Activated CD4-positive, alpha-beta T cell treated with anti-CD3 and anti-CD28 coated beads, Interleukin-2, amount 10 ng/mL, durations not matched to agents 24 days and 14 days (primary cell): ENCODE results near the gene GNAT1. TPM values are rescaled to one million over a fixed set of nuclear protein-coding genes. Genes with fewer than 3 reads are reported as not detected.

Source experiments
- DNase-seq: peaks from one replicate; pipeline ENCODE4 v3.0.0; 2022
- H3K27ac Mint-ChIP-seq: one replicate; pipeline ENCODE4 v1.8.0; 2022; ENCODE audit warnings: mild to moderate bottlenecking, mixed read lengths
- H3K27me3 Mint-ChIP-seq: one replicate; pipeline ENCODE4 v1.8.0; 2022; ENCODE audit warnings: mixed read lengths
- H3K36me3 Mint-ChIP-seq: one replicate; pipeline ENCODE4 v1.8.0; 2022; ENCODE audit warnings: low read depth, mild to moderate bottlenecking, mixed read lengths
- H3K4me1 Mint-ChIP-seq: one replicate; pipeline ENCODE4 v1.8.0; 2021; ENCODE audit warnings: mixed read lengths
- H3K4me3 Mint-ChIP-seq: one replicate; pipeline ENCODE4 v1.8.0; 2022; ENCODE audit warnings: mild to moderate bottlenecking, moderate library complexity, mixed read lengths
- H3K9me3 Mint-ChIP-seq: one replicate; pipeline ENCODE4 v1.8.0; 2021; ENCODE audit warnings: mixed read lengths
- intact Hi-C: fragments of 100-400 bp; cut with micrococcal nuclease; formaldehyde crosslinking; loops from one replicate; pipeline ENCODE4 v1.15.1; 2023
- total RNA-seq: library from RNA; stranded (reverse); gene quantifications from 2 replicates; pipeline ENCODE4 v1.2.3, GENCODE V29; 2022

Gene GNAT1
- total RNA-seq, 1 donor from 2014 or later, result not detected

- DNase-seq, result no peak
- Mint-ChIP-seq H3K36me3 (no peaks in the 10 kb centered on the region), H3K4me1 (no peaks in the 10 kb centered on the region), H3K4me3 (no peak overlapping the region), H3K27me3 (peaks cover 3% of the 10 kb centered on the region), H3K9me3 (no peaks in the 10 kb centered on the region), H3K27ac (no peak overlapping the region)
- intact Hi-C loops, result no loop called here
Observed at GRCh38 chr3:50179710-50180109, 11.7 kb upstream of the GNAT1 start.

GRCh38 chr3:50181985-50182384 is 9.4 kb upstream of the GNAT1 start:
- Mint-ChIP-seq H3K9me3 (no peaks in the 10 kb centered on the region), H3K4me3 (no peak overlapping the region), H3K27me3 (peaks cover 3% of the 10 kb centered on the region), H3K36me3 (no peaks in the 10 kb centered on the region), H3K4me1 (no peaks in the 10 kb centered on the region), H3K27ac (no peak overlapping the region)
- intact Hi-C loops, result no loop called here
- no peak for DNase-seq

- intact Hi-C loops, result no loop called here
- Mint-ChIP-seq H3K4me3 (no peak overlapping the region), H3K36me3 (no peaks in the 10 kb centered on the region), H3K27ac (no peak overlapping the region), H3K27me3 (peaks cover 3% of the 10 kb centered on the region), H3K9me3 (no peaks in the 10 kb centered on the region), H3K4me1 (no peaks in the 10 kb centered on the region)
- DNase-seq, result no peak
Observed at GRCh38 chr3:50182533-50183099, 8.8 kb upstream of the GNAT1 start.

- intact Hi-C loops, result no loop called here
Observed at GRCh38 chr3:50183755-50184154, 7.7 kb upstream of the GNAT1 start.

GRCh38 chr3:50184242-50184978 is 7.0 kb upstream of the GNAT1 start:
- Mint-ChIP-seq H3K4me3 (no peak overlapping the region), H3K4me1 (no peaks in the 10 kb centered on the region), H3K36me3 (no peaks in the 10 kb centered on the region), H3K9me3 (no peaks in the 10 kb centered on the region), H3K27ac (no peak overlapping the region), H3K27me3 (peaks cover 3% of the 10 kb centered on the region)
- intact Hi-C loops, result no loop called here
- no peak for DNase-seq

More at GRCh38 chr3:50183755-50184154, 7.7 kb upstream of the GNAT1 start:
- Mint-ChIP-seq H3K27me3 (peaks cover 3% of the 10 kb centered on the region), H3K36me3 (no peaks in the 10 kb centered on the region), H3K27ac (no peak overlapping the region), H3K4me1 (no peaks in the 10 kb centered on the region), H3K4me3 (no peak overlapping the region), H3K9me3 (no peaks in the 10 kb centered on the region)
- DNase-seq, result no peak

GRCh38 chr3:50185230-50185629 is 6.2 kb upstream of the GNAT1 start:
- H3K4me3 Mint-ChIP-seq, result no peak overlapping the region
- intact Hi-C loops, result no loop called here
- no peaks in the 10 kb centered on the region for H3K36me3 Mint-ChIP-seq
- peaks cover 3% of the 10 kb centered on the region for H3K27me3 Mint-ChIP-seq
- H3K9me3 Mint-ChIP-seq, result no peaks in the 10 kb centered on the region
- no peak overlapping the region for H3K27ac Mint-ChIP-seq
- H3K4me1 Mint-ChIP-seq, result no peaks in the 10 kb centered on the region
- DNase-seq, result no peak

- intact Hi-C loops, result no loop called here
- Mint-ChIP-seq H3K36me3 (no peaks in the 10 kb centered on the region), H3K4me3 (no peak overlapping the region), H3K4me1 (no peaks in the 10 kb centered on the region), H3K27ac (no peak overlapping the region), H3K27me3 (no peaks in the 10 kb centered on the region), H3K9me3 (no peaks in the 10 kb centered on the region)
- DNase-seq, result no peak
Observed at GRCh38 chr3:50186096-50186495, 5.3 kb upstream of the GNAT1 start.

GRCh38 chr3:50187750-50188149 is 3.7 kb upstream of the GNAT1 start:
- no peaks in the 10 kb centered on the region for H3K36me3 Mint-ChIP-seq
- no peak for DNase-seq
- H3K9me3 Mint-ChIP-seq, result no peaks in the 10 kb centered on the region
- H3K27me3 Mint-ChIP-seq, result peaks cover 2% of the 10 kb centered on the region
- H3K4me3 Mint-ChIP-seq, result no peak overlapping the region
- no peak overlapping the region for H3K27ac Mint-ChIP-seq
- H3K4me1 Mint-ChIP-seq, result peaks cover 1% of the 10 kb centered on the region
- intact Hi-C loops, result no loop called here

GRCh38 chr3:50189274-50189673 is 2.1 kb upstream of the GNAT1 start:
- no peak overlapping the region for H3K4me3 Mint-ChIP-seq
- intact Hi-C loops, result loop anchor here (1.0 kb wide), 1 partner anchor 68 kb away; no protein-coding TSS in a partner anchor
- H3K4me1 Mint-ChIP-seq, result peaks cover 2% of the 10 kb centered on the region
- H3K27me3 Mint-ChIP-seq, result peaks cover 4% of the 10 kb centered on the region
- H3K27ac Mint-ChIP-seq, result no peak overlapping the region
- DNase-seq, result peak; percentile 80
- H3K9me3 Mint-ChIP-seq, result no peaks in the 10 kb centered on the region
- no peaks in the 10 kb centered on the region for H3K36me3 Mint-ChIP-seq

- Mint-ChIP-seq H3K27me3 (peaks cover 7% of the 10 kb centered on the region), H3K4me1 (peaks cover 5% of the 10 kb centered on the region), H3K27ac (no peak overlapping the region), H3K4me3 (no peak overlapping the region), H3K9me3 (no peaks in the 10 kb centered on the region), H3K36me3 (no peaks in the 10 kb centered on the region)
- no peak for DNase-seq
- intact Hi-C loops, result loop anchor here (1.0 kb wide), 1 partner anchor 69 kb away; no protein-coding TSS in a partner anchor
Observed at GRCh38 chr3:50189989-50190388, 1.4 kb upstream of the GNAT1 start.

GRCh38 chr3:50192124-50192523 is 714 bp downstream of the GNAT1 start:
- H3K4me3 Mint-ChIP-seq, result no peak overlapping the region
- no peaks in the 10 kb centered on the region for H3K9me3 Mint-ChIP-seq
- DNase-seq, result no peak
- no peaks in the 10 kb centered on the region for H3K36me3 Mint-ChIP-seq
- peaks cover 19% of the 10 kb centered on the region for H3K27me3 Mint-ChIP-seq
- no peak overlapping the region for H3K27ac Mint-ChIP-seq
- intact Hi-C loops, result loop anchor here (1.0 to 2.0 kb wide), 4 partner anchors 34 to 133 kb away; no protein-coding TSS in a partner anchor
- peaks cover 5% of the 10 kb centered on the region for H3K4me1 Mint-ChIP-seq

GRCh38 chr3:50192689-50193141 is 1.3 kb downstream of the GNAT1 start:
- no peak overlapping the region for H3K27ac Mint-ChIP-seq

GRCh38 chr3:50193286-50193685 is 1.9 kb downstream of the GNAT1 start:
- peaks cover 23% of the 10 kb centered on the region for H3K27me3 Mint-ChIP-seq
- no peak for DNase-seq
- no peaks in the 10 kb centered on the region for H3K36me3 Mint-ChIP-seq
- intact Hi-C loops, result loop anchor here (2.0 kb wide), 1 partner anchor 132 kb away; no protein-coding TSS in a partner anchor
- H3K9me3 Mint-ChIP-seq, result no peaks in the 10 kb centered on the region
- no peak overlapping the region for H3K27ac Mint-ChIP-seq
- H3K4me1 Mint-ChIP-seq, result peaks cover 5% of the 10 kb centered on the region
- H3K4me3 Mint-ChIP-seq, result no peak overlapping the region

More at GRCh38 chr3:50192689-50193141, 1.3 kb downstream of the GNAT1 start:
- no peaks in the 10 kb centered on the region for H3K9me3 Mint-ChIP-seq
- peak; percentile 96 for DNase-seq
- peaks cover 23% of the 10 kb centered on the region for H3K27me3 Mint-ChIP-seq
- no peaks in the 10 kb centered on the region for H3K36me3 Mint-ChIP-seq
- intact Hi-C loops, result loop anchor here (1.0 to 2.0 kb wide), 4 partner anchors 34 to 132 kb away; no protein-coding TSS in a partner anchor
- H3K4me3 Mint-ChIP-seq, result no peak overlapping the region
- peaks cover 5% of the 10 kb centered on the region for H3K4me1 Mint-ChIP-seq

- Mint-ChIP-seq H3K36me3 (no peaks in the 10 kb centered on the region), H3K27ac (no peak overlapping the region), H3K4me1 (peaks cover 5% of the 10 kb centered on the region), H3K9me3 (no peaks in the 10 kb centered on the region), H3K27me3 (peaks cover 23% of the 10 kb centered on the region), H3K4me3 (peak overlapping the region; percentile 26)
- DNase-seq, result no peak
- intact Hi-C loops, result loop anchor here (2.0 kb wide), 1 partner anchor 131 kb away; no protein-coding TSS in a partner anchor
Observed at GRCh38 chr3:50193746-50194127, 2.3 kb downstream of the GNAT1 start.
